Cortex of kidney (tissue), 1 donor: ENCODE data around the gene DNASE1L2.

ENCODE experiments used
- DNase-seq: peaks from one replicate; lab custom pipeline; 2025; lab: John Stamatoyannopoulos, UW

DNASE1L2 gene

GRCh38 chr16:2226245-2226793 lies 9.9 kb upstream of the DNASE1L2 start:
- no peak for DNase-seq

DNA sequence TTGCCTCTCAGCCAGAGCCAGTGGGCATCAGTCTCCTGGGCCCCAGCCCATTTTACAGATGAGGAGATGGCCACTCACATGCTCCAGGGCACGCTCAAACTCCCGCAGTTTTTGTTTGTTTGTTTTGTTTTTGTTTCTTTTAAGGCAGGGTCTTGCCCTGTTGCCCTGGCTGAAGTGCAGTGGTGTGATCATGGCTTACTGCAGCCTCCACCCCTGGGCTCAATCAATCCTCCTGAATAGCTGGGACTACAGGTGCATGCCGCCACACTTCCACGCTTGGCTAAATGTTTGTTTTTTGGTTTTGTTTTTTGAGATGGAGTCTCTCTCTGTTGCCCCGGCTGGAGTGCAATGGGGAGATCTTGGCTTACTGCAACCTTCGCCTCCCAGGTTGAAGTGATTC lies 9.3 kb upstream of the DNASE1L2 start:
- DNase-seq = no peak

- DNase-seq = no peak
These were observed 8.0 kb upstream of the DNASE1L2 start for GRCh38 chr16:2228161-2228824.

DNA sequence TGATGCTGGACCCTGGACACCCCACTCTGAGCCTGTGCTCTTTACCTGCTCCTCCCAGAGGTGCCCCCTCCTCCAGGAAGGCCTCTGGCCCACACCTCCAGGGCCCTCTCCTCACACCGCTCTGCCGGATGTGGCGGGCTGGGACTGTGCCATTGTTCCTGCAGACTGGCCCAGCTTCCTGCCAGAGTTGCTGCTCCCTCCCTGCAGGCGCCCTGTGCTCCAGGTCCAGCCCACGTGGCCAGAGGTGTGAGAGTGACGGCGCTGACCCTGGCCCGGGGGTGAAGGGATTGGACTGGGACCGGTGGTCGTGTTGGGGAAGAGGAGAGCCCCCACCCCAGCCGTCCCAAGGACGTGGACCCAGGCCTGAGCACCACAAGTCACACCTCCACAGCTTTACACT lies 7.2 kb upstream of the DNASE1L2 start:
- DNase-seq = no peak

DNA sequence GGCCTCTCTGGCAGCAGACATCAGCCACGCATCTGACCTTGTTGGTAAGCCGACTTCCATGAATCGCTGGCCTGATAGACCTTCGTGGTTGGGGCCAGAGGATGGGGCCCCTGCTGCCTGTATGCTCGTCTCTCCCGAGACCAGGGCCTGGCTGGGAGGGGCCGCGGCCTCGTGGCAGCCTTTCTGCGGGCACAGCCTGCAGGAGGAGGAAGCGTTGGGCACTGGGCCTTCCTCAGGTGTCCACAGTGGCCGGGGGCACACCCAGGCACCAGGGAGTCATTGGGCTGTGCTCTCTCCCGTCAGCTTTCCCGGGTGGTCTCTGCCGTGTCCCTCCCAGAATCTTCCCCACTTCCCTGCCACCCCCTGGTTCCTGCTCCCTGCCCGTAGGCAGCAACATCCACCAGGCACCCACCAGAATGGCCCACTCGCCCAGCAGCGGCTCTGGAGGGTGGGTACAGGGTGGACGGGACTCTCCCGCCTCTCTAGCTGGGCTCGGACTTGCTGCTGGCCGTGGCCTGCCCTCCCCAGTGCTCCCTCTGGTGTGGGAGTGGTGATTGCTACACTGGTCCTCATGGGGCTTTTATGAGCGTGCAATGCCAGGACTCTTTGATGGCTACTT lies 6.5 kb upstream of the DNASE1L2 start:
- DNase-seq = no peak

GRCh38 chr16:2230376-2230775 lies 5.9 kb upstream of the DNASE1L2 start:
- DNase-seq = no peak

DNA sequence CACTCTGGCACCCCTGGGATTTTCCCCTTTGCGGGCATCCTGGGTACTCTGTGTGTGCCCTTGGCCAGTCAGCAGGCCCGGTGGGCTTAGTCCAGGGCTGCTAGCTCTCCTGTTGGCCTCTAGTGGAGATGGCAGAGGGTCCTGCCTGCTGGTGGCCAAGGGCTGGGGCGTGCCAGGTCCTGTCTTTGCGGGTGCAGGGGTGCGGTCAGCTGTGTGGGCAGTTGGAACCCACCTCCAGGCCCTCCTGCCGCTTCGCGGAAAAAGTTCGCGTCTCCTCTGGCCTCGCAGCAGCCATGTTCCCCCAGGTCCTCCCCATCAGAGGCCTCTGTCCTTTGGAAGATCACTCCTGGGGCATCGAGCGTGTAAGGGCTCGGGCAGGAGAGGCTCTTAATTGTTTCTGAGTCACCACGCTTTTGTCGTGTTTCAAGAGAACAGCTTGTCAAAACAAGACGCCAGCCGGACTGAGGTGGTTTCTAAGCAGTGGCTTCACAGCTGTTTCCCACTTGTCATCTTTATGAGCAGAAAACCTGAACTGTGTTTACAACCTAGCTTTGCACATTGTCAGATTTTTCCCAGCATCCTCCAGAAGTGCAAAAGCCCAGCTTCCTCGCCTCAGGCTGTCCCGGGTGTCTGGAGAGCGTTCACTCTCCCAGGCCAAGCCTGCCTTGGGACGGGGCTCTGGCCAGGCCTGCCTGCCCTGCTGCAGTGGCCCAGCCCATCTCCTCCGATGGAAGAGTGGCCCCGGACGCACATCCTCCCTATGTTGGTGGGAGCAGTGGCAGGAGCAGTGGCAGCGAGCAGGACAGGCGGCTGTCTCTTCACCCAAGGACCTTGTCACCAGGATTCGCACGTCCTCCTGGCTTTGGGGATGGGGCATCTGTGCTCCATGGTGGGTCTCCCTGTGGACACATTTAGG lies 5.0 kb upstream of the DNASE1L2 start:
- no peak for DNase-seq

DNA sequence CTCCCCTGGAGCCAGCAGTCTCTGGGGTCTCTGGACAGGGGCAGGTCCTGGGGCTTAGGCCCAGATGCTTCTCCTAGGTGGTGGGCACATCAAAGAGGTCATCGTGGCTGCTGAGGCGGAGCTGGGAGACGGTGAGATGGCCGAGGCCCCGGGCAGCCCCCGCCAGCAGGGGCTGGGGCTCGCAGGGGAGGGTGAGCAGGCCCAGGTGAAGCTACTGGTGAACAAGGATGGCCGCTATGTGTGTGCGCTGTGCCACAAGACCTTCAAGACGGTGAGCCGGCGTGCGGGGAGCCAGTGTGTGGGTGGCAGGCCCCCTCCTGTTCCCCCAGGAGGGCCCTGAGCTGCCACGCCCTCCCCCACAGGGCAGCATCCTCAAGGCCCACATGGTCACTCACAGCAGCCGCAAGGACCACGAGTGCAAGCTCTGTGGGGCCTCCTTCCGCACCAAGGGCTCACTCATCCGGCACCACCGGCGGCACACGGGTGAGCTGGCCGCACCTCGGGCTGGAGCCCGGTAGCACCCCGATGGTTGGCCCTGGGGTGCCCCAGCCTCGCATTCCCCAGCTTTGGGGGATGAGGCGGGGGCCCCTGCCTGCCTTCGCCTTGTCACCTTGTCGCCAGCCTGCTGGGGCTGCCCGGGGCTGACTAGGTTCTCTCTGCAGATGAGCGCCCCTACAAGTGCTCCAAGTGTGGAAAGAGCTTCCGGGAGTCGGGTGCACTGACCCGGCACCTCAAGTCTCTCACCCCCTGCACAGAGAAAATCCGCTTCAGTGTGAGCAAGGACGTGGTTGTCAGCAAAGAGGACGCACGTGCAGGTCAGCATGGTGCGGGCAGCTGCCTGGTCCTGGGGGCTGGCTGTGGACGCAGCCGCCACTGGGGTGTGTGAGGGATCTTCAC lies 3.9 kb upstream of the DNASE1L2 start:
- DNase-seq = no peak

DNA sequence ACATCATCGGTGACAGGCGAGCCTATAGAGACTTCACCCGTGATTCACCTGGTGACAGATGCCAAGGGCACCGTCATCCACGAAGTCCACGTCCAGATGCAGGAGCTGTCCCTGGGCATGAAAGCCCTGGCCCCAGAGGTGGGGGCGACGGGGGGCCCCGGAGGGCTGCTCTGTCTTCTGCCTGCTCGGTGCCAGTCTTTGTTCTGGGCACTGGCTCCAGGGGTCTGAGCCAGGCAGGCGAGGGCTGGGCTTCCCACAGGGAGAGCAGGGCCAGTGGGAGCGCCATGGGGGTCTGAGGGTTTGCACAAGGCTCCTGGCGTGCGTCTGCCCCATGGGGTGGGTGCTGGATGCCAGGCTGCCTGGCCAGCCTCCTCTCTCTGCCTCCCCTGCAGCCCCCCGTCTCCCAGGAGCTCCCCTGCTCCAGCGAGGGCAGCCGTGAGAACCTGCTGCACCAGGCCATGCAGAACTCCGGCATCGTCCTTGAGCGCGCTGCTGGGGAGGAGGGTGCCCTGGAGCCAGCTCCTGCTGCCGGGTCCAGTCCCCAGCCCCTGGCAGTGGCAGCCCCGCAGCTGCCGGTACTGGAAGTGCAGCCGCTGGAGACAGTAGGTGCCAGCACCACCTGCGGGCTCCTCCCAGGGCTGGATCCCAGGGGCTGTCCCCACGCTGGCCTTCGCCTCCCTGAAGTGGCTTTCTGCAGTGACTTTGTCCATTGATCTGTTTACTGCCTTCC lies 3.0 kb upstream of the DNASE1L2 start:
- DNase-seq = no peak

DNA sequence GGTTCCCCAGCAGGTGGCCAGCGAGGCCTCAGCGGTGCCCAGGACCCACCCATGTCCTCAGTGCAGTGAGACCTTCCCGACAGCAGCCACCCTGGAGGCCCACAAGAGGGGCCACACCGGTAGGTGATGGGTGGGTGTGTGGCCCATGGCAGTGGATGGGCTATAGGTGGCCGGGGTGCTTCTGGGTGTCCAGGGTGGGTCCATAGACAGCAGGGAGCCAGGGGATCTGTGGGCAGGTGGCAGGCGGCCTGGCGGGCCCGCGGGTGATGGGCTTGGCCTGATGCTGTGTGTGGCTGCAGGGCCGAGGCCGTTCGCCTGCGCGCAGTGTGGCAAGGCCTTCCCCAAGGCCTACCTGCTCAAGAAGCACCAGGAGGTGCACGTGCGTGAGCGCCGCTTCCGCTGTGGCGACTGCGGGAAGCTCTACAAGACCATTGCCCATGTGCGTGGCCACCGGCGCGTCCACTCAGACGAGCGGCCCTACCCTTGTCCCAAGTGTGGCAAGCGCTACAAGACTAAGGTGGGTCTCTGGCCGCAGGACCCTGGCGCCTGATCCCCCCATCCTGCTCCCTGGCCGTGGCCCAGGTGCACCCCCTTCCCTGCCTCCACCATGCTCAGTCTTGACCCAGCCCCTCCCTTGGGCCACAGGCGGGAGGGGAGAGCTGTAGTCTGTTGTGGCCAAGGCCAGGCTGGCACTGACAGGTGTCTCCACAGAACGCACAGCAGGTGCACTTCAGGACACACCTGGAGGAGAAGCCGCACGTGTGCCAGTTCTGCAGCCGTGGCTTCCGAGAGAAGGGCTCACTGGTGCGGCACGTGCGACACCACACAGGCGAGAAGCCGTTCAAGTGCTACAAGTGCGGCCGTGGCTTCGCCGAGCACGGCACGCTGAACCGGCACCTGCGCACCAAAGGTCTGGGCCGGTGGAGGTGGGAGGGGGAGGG lies 2.1 kb upstream of the DNASE1L2 start:
- DNase-seq = no peak

DNA sequence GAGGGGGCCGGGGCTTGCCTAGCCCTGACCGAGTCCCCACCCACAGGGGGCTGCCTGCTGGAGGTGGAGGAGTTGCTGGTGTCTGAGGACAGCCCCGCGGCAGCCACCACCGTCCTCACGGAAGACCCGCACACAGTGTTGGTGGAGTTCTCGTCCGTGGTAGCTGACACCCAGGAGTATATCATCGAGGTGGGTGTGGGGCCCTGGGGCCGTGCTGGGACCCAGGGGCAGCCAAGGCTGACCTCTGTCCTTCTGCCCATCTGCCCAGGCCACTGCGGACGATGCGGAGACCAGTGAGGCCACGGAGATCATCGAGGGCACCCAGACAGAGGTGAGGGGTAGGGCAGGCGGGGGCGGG lies 1.5 kb upstream of the DNASE1L2 start:
- no peak for DNase-seq

DNA sequence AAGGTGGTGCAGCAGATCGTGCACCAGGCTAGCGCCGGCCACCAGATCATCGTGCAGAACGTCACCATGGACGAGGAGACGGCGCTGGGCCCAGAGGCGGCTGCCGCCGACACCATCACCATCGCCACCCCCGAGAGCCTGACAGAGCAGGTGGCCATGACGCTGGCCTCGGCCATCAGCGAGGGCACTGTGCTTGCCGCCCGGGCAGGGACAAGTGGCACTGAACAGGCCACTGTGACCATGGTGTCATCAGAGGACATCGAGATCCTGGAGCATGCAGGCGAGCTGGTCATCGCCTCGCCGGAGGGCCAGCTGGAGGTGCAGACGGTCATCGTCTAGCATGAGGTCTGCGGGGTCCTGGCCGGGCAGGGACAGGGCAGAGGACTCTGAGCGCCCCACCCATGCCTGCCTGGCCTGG lies 1.0 kb upstream of the DNASE1L2 start:
- no peak for DNase-seq

DNA sequence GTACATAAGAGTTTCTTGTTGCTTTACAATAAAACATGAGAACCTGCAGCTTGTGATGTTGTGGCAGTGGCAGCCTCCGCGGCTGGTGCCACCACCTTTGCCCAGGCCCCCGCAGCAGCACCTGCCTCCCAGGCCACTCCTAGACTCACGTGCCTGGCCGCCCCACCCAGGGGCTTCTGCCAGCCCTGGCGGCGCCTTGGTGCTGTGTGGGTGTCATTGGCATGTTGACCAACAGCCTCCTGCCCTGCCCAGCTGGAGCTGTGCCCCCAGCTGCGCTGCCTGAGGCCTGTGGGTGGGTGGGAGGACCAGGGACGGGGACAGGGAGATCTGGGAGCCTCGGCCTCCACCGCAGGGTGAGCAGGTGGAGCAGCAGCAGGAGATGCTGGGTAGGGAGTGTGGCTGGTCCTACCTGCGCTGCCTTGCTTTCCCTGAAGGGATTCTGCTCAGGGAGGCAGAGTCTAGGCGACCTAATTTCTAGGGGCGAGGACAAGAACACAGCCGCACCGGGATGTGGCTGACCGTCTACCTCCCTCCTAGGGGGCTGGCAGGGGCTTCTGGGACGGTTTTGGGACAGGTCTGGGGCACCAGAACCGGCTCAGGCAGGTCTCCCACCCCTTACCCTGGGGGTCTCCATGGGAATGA lies 428 bp upstream of the DNASE1L2 start:
- DNase-seq = no peak

DNA sequence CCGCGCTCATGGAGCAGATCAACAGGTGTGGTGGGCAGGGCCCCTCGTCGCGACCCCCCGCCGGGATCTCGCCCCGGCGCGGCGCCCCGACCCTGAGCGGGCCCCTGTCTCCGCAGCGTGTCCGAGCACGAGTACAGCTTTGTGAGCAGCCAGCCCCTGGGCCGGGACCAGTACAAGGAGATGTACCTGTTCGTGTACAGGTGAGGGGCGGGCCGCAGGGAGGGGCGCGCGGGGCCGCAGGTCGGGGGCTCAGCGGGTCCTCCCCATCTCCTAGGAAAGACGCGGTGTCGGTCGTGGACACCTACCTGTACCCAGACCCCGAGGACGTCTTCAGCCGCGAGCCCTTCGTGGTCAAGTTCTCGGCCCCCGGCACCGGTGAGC lies 848 bp downstream of the DNASE1L2 start:
- DNase-seq = no peak

DNA sequence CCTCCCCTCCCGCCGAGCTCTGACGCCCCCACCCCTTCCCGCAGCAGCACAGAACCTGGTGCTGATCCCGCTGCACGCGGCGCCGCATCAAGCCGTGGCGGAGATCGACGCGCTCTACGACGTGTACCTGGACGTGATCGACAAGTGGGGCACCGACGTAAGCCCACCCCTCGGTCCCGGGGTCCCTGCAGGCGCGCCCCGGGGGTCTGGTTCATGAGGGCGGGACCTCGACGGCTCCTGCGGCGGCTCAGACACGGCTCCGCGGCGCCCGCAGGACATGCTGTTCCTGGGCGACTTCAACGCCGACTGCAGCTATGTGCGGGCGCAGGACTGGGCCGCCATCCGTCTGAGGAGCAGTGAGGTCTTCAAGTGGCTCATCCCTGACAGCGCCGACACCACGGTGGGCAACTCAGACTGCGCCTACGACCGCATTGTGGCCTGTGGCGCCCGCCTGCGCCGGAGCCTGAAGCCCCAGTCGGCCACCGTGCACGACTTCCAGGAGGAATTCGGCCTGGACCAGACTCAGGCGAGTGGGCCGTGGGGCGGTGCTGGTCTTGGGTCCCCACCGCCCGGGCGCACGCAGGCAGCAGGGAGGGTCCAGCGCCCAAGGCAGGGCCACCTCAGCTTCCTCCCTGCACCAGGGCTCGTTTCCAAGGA lies 1.4 kb downstream of the DNASE1L2 start:
- DNase-seq = no peak

DNA sequence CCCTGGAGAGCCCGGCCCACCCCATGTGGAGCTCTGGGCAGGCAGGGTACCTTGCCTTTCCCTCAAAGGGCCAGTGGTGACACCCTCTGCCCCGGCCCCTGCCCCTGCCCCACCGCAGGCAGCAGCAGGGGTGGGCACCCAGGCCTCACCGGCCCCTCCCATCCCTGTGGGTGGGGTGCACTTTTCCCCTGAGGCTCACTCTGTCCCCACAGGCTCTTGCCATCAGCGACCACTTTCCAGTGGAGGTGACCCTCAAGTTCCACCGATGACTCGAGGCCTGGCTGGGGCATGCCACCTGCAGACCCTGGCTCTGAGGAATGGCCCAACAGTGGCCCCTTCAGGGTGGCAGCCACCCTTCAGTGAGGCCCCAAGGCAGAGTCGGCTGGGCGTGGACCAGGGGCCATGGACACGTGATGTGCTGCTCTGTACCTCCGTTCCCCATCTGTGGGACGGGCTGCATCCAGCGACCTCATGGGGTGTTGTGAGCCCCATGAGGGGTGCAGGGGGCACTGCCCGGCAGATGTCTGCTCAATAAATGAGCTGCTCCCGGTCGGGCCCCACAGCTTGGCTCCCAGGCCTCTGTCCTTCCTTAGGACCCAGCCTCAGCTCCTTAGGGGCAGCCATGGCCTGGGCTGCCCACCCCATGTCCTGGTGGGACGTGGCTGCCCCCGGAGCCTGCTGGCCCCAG lies 2.0 kb downstream of the DNASE1L2 start:
- DNase-seq = no peak

- no peak for DNase-seq
These were observed 2.8 kb downstream of the DNASE1L2 start for GRCh38 chr16:2238838-2239675.
